T-helper 17 cell (primary cell): ENCODE measurements around the gene DUS3L. TPM values are rescaled to one million over a fixed set of nuclear protein-coding genes. Genes with fewer than 3 reads are reported as not detected.
A peak's percentile ranks its signal among the peaks of the same experiment; 100 is the strongest.
"Not testable (repeated sequence)": the region's sequence is repeated elsewhere in the genome, so short reads cannot be mapped to it uniquely, and the experiment has no call there.

ENCODE experiments used
- ATAC-seq: fragments of 150-1000 bp; cut with Tn5 transposase; 2 replicates; pipeline ENCODE4 v1.10.0; 2021; ENCODE audit warnings: mild to moderate bottlenecking, moderate library complexity
- DNase-seq, 3 donors: peaks; one replicate each; pipeline versions ENCODE4 v3.0.0 to v3.0.0-alpha.2; 2020 to 2021
- H3K9me3 ChIP-seq: one replicate; pipeline ENCODE4 v1.7.0; 2013; ENCODE audit warnings: low read length, mild to moderate bottlenecking; ENCODE audit not compliant: control insufficient read depth, poor library complexity, severe bottlenecking
- H3K27ac Mint-ChIP-seq: one replicate; pipeline ENCODE4 v1.8.0; 2022; ENCODE audit warnings: mild to moderate bottlenecking, moderate library complexity, mixed read lengths
- H3K27me3 Mint-ChIP-seq: one replicate; pipeline ENCODE4 v1.8.0; 2022; ENCODE audit warnings: mixed read lengths
- H3K36me3 Mint-ChIP-seq: one replicate; pipeline ENCODE4 v1.8.0; 2022; ENCODE audit warnings: low read depth, mixed read lengths
- H3K4me1 Mint-ChIP-seq: one replicate; pipeline ENCODE4 v1.8.0; 2022; ENCODE audit warnings: mild to moderate bottlenecking, mixed read lengths
- H3K4me3 Mint-ChIP-seq: one replicate; pipeline ENCODE4 v1.8.0; 2022; ENCODE audit warnings: mild to moderate bottlenecking, moderate library complexity, mixed read lengths
- total RNA-seq, 4 donors: library from RNA in 2 of 4; stranded (reverse) in 2 of 4; gene quantifications; one replicate each; pipeline ENCODE4 v1.2.3 and lab custom pipeline; 2022 to 2026

Gene DUS3L
- total RNA-seq, 2 donors from 2014 or later, result 128 to 131 TPM

GRCh38 chr19:5785423-5785822, 5.5 kb downstream of the DUS3L start:
- no peaks in the 10 kb centered on the region for H3K27me3 Mint-ChIP-seq
- H3K9me3 ChIP-seq, result no peaks in the 10 kb centered on the region
- DNase-seq (no peak), ATAC-seq (no peak)
- H3K27ac Mint-ChIP-seq, result no peak overlapping the region
- no peak overlapping the region for H3K4me3 Mint-ChIP-seq
- peaks cover 10% of the 10 kb centered on the region for H3K36me3 Mint-ChIP-seq
- peaks cover 9% of the 10 kb centered on the region for H3K4me1 Mint-ChIP-seq

GRCh38 chr19:5784581-5785147, 6.3 kb downstream of the DUS3L start, which contains the start of gene PRR22:
Gene PRR22 (minus strand): TSS chr19:5784746. CDS start chr19:5784660, 86 bp downstream.
- H3K9me3 ChIP-seq, result no peaks in the 10 kb centered on the region
- DNase-seq (no peak), ATAC-seq (peak; percentile 2)
- Mint-ChIP-seq H3K27me3 (no peaks in the 10 kb centered on the region), H3K36me3 (peaks cover 5% of the 10 kb centered on the region), H3K4me1 (peaks cover 5% of the 10 kb centered on the region), H3K27ac (no peak within 1 kb of the TSS), H3K4me3 (no peak within 1 kb of the TSS)

GRCh38 chr19:5782945-5783919, 7.7 kb downstream of the DUS3L start:
- Mint-ChIP-seq H3K4me3 (no peak overlapping the region), H3K27me3 (no peaks in the 10 kb centered on the region), H3K36me3 (peaks cover 4% of the 10 kb centered on the region), H3K4me1 (no peaks in the 10 kb centered on the region), H3K27ac (no peak overlapping the region)
- ATAC-seq (peak; percentile 12), DNase-seq (no peak)
- H3K9me3 ChIP-seq, result no peaks in the 10 kb centered on the region

- ATAC-seq, result no peak
- Mint-ChIP-seq H3K27ac (no peak overlapping the region), H3K4me1 (no peaks in the 10 kb centered on the region), H3K4me3 (no peak overlapping the region), H3K36me3 (peaks cover 4% of the 10 kb centered on the region), H3K27me3 (no peaks in the 10 kb centered on the region)
- DNase-seq, result no peak
- H3K9me3 ChIP-seq, result no peaks in the 10 kb centered on the region
Observed at GRCh38 chr19:5782322-5782721, 8.6 kb downstream of the DUS3L start.

- not testable (repeated sequence) for ATAC-seq
Observed at GRCh38 chr19:5780916-5781315, 10.0 kb downstream of the DUS3L start.

GRCh38 chr19:5778402-5778801, 12.6 kb downstream of the DUS3L start:
- ATAC-seq (no peak), DNase-seq (no peak)
- H3K4me3 Mint-ChIP-seq, result no peak overlapping the region
- H3K9me3 ChIP-seq, result no peaks in the 10 kb centered on the region
- H3K27me3 Mint-ChIP-seq, result no peaks in the 10 kb centered on the region
- H3K36me3 Mint-ChIP-seq, result no peaks in the 10 kb centered on the region
- no peaks in the 10 kb centered on the region for H3K4me1 Mint-ChIP-seq
- no peak overlapping the region for H3K27ac Mint-ChIP-seq

More at GRCh38 chr19:5780916-5781315, 10.0 kb downstream of the DUS3L start:
- H3K4me3 Mint-ChIP-seq, DNase-seq, H3K36me3 Mint-ChIP-seq, H3K4me1 Mint-ChIP-seq, H3K27ac Mint-ChIP-seq, H3K9me3 ChIP-seq, H3K27me3 Mint-ChIP-seq: not testable (repeated sequence)

- H3K4me3 Mint-ChIP-seq, result no peak overlapping the region
- no peaks in the 10 kb centered on the region for H3K4me1 Mint-ChIP-seq
- H3K27me3 Mint-ChIP-seq, result no peaks in the 10 kb centered on the region
- no peak overlapping the region for H3K27ac Mint-ChIP-seq
- DNase-seq (no peak), ATAC-seq (no peak)
- no peaks in the 10 kb centered on the region for H3K9me3 ChIP-seq
- no peaks in the 10 kb centered on the region for H3K36me3 Mint-ChIP-seq
Observed at GRCh38 chr19:5775668-5776309, 15.2 kb downstream of the DUS3L start.

- no peaks in the 10 kb centered on the region for H3K36me3 Mint-ChIP-seq
- no peak overlapping the region for H3K27ac Mint-ChIP-seq
- H3K4me1 Mint-ChIP-seq, result no peaks in the 10 kb centered on the region
- no peaks in the 10 kb centered on the region for H3K27me3 Mint-ChIP-seq
- H3K4me3 Mint-ChIP-seq, result no peak overlapping the region
- DNase-seq (no peak), ATAC-seq (no peak)
- H3K9me3 ChIP-seq, result no peaks in the 10 kb centered on the region
Observed at GRCh38 chr19:5774921-5775320, 16.0 kb downstream of the DUS3L start.

GRCh38 chr19:5773276-5773675, 17.7 kb downstream of the DUS3L start:
- no peaks in the 10 kb centered on the region for H3K4me1 Mint-ChIP-seq
- no peaks in the 10 kb centered on the region for H3K9me3 ChIP-seq
- no peak overlapping the region for H3K27ac Mint-ChIP-seq
- H3K4me3 Mint-ChIP-seq, result no peak overlapping the region
- DNase-seq (no peak), ATAC-seq (no peak)
- no peaks in the 10 kb centered on the region for H3K27me3 Mint-ChIP-seq
- no peaks in the 10 kb centered on the region for H3K36me3 Mint-ChIP-seq

GRCh38 chr19:5772416-5772815, 18.5 kb downstream of the DUS3L start:
- H3K27ac Mint-ChIP-seq, result no peak overlapping the region

GRCh38 chr19:5767949-5768348, 23.0 kb downstream of the DUS3L start:
- Mint-ChIP-seq H3K27ac (no peak overlapping the region), H3K4me3 (no peak overlapping the region), H3K4me1 (no peaks in the 10 kb centered on the region), H3K36me3 (no peaks in the 10 kb centered on the region), H3K27me3 (no peaks in the 10 kb centered on the region)
- H3K9me3 ChIP-seq, result no peaks in the 10 kb centered on the region
- DNase-seq (no peak), ATAC-seq (no peak)

More at GRCh38 chr19:5772416-5772815, 18.5 kb downstream of the DUS3L start:
- H3K9me3 ChIP-seq, result no peaks in the 10 kb centered on the region
- H3K4me3 Mint-ChIP-seq, result no peak overlapping the region
- DNase-seq (no peak), ATAC-seq (no peak)
- no peaks in the 10 kb centered on the region for H3K4me1 Mint-ChIP-seq
- H3K36me3 Mint-ChIP-seq, result no peaks in the 10 kb centered on the region
- H3K27me3 Mint-ChIP-seq, result no peaks in the 10 kb centered on the region

- Mint-ChIP-seq H3K36me3 (no peaks in the 10 kb centered on the region), H3K4me1 (no peaks in the 10 kb centered on the region), H3K27me3 (no peaks in the 10 kb centered on the region), H3K4me3 (no peak overlapping the region), H3K27ac (no peak overlapping the region)
- DNase-seq, result no peak
- no peak for ATAC-seq
- H3K9me3 ChIP-seq, result no peaks in the 10 kb centered on the region
Observed at GRCh38 chr19:5765220-5765619, 25.7 kb downstream of the DUS3L start.

- Mint-ChIP-seq H3K36me3 (no peaks in the 10 kb centered on the region), H3K27ac (no peak overlapping the region), H3K4me3 (no peak overlapping the region), H3K4me1 (no peaks in the 10 kb centered on the region), H3K27me3 (peaks cover 5% of the 10 kb centered on the region)
- DNase-seq (no peak), ATAC-seq (no peak)
- no peaks in the 10 kb centered on the region for H3K9me3 ChIP-seq
Observed at GRCh38 chr19:5762608-5763217, 28.2 kb downstream of the DUS3L start.
